ENCODE measurements around the gene FHOD3.

The FHOD3 gene

DNA sequence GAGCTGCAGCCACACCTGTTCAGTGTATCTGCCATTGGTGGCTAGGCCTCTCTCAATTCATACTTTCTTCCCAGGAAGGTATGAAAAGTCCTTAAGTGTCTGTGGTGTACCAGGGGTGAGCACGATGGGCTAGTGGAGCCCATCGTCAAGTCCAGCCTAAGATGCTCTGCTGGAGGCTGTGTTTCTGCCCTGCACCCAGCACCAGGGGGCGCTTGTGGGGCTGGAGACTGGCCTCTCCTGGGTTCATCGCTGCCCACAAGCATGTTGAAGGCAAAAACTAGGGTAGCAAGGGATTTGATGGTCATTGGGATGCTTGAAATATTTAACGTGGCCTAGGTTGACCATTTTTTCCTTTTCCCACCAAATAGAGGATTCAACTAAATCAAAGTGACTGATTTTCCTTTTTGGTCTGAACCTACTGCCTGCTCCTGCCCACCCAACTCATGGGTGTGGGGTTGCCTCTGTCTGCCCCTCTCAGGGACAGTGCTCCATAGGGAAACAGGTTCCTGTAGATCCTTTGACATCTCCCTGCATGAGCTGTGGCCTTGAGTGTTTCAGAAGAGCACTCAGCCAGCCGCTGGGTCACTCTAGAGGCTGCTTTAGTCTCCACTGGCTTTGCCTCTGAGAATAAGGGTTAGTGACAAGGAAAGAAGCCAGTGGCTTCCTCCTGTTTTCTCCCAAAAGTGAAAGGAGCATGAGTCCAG, 472.2 kb downstream of the FHOD3 start:
- H3K27ac ChIP-seq (ENCODE audit: low read depth, low read length) = no peak overlapping the region
- no peaks in the 10 kb centered on the region for H3K36me3 ChIP-seq (ENCODE audit: control insufficient read depth, insufficient read depth, low read length)
- no peaks in the 10 kb centered on the region for H3K27me3 ChIP-seq (ENCODE audit: control insufficient read depth, insufficient read depth, low read length)
- H3K9me3 ChIP-seq (ENCODE audit: control insufficient read depth, insufficient read depth, low read length) = no peaks in the 10 kb centered on the region
- H3K9ac ChIP-seq (ENCODE audit: low read depth, low read length) = no peak overlapping the region
- H3K4me3 ChIP-seq (ENCODE audit: low read depth, low read length) = no peak overlapping the region
- H3K4me1 ChIP-seq (ENCODE audit: control insufficient read depth, insufficient read depth, low read length) = no peaks in the 10 kb centered on the region

DNA sequence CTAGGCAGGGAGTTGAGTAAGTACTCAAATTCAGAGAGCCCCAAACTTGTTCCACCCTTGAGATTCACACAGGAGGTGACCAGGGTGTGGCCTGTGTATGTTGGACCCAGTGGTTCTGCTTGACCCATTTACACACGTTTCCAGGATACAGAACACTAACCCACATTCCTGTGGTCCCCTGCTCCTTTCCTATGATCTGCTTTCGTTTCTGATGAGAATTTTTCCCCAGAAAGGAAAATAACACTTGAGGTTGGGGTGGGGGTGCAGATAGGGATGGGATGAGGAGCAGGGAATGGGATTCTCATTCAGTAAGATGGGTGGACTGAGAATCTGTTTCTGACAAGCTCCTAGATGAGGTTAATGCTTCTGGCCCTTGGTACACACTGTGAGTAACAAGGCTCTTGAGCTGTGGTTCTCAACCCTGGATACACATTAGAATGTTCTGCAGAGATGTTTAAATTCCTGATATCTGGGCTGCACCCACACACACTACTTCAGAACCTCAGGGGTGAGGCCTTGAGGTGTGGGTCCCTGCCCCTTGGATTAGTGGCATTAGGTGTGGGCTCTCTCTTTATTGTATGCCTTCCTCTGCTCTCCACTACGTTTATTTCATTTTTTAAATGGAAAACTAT, 472.9 kb downstream of the FHOD3 start:
- H3K27me3 ChIP-seq (ENCODE audit: control insufficient read depth, insufficient read depth, low read length) = no peaks in the 10 kb centered on the region
- no peak overlapping the region for H3K27ac ChIP-seq (ENCODE audit: low read depth, low read length)
- H3K9me3 ChIP-seq (ENCODE audit: control insufficient read depth, insufficient read depth, low read length) = no peaks in the 10 kb centered on the region
- H3K4me1 ChIP-seq (ENCODE audit: control insufficient read depth, insufficient read depth, low read length) = no peaks in the 10 kb centered on the region
- no peaks in the 10 kb centered on the region for H3K36me3 ChIP-seq (ENCODE audit: control insufficient read depth, insufficient read depth, low read length)
- no peak overlapping the region for H3K9ac ChIP-seq (ENCODE audit: low read depth, low read length)
- no peak overlapping the region for H3K4me3 ChIP-seq (ENCODE audit: low read depth, low read length)

DNA sequence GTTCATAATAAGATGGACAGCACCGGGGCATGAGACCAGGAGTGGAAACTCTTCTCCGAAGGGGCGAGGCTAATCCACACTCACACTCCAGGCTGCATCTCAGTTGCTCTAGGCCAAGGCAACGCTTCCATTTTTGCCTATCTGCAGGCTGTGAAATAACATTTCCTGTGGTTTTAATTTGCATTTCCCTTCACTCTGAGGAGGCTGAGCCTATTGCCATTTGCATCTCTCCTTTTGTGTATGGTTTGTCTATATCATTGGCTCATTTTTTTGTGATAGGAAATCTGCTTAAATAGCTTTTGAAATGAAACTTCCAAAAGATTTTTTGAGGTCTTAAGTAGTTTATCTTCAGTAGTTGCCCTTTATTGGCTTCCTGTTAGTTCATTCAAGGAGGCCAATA, 473.7 kb downstream of the FHOD3 start:
- H3K27me3 ChIP-seq (ENCODE audit: control insufficient read depth, insufficient read depth, low read length) = no peaks in the 10 kb centered on the region
- no peak overlapping the region for H3K4me3 ChIP-seq (ENCODE audit: low read depth, low read length)
- H3K36me3 ChIP-seq (ENCODE audit: control insufficient read depth, insufficient read depth, low read length) = no peaks in the 10 kb centered on the region
- H3K4me1 ChIP-seq (ENCODE audit: control insufficient read depth, insufficient read depth, low read length) = no peaks in the 10 kb centered on the region
- no peaks in the 10 kb centered on the region for H3K9me3 ChIP-seq (ENCODE audit: control insufficient read depth, insufficient read depth, low read length)
- no peak overlapping the region for H3K27ac ChIP-seq (ENCODE audit: low read depth, low read length)
- H3K9ac ChIP-seq (ENCODE audit: low read depth, low read length) = no peak overlapping the region

DNA sequence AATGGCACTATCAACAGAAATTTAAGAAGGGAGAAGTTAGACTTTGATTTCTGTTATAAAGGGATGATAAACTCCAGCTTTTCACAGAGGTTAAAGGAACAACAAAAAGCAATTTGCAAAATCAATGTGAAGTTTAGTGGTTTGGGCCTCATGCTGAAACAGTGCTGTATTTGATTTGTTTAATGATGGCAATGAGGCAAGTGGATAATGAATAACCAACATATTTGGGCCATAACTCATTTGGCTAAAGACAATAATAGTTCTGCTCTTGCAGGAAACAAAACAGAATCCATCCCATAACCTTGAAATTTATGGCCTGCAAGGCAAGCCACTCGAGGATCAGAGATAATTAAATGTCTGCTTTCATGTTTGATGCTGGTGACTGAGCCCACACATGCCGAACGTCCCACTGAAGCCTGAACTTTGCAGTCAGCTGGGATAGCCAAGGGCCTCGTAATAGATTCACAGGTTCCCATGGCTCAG, 474.8 kb downstream of the FHOD3 start:
- H3K4me3 ChIP-seq (ENCODE audit: low read depth, low read length) = no peak overlapping the region
- H3K27ac ChIP-seq (ENCODE audit: low read depth, low read length) = no peak overlapping the region
- H3K36me3 ChIP-seq (ENCODE audit: control insufficient read depth, insufficient read depth, low read length) = no peaks in the 10 kb centered on the region
- no peaks in the 10 kb centered on the region for H3K27me3 ChIP-seq (ENCODE audit: control insufficient read depth, insufficient read depth, low read length)
- H3K9ac ChIP-seq (ENCODE audit: low read depth, low read length) = no peak overlapping the region
- no peaks in the 10 kb centered on the region for H3K4me1 ChIP-seq (ENCODE audit: control insufficient read depth, insufficient read depth, low read length)
- H3K9me3 ChIP-seq (ENCODE audit: control insufficient read depth, insufficient read depth, low read length) = no peaks in the 10 kb centered on the region

DNA sequence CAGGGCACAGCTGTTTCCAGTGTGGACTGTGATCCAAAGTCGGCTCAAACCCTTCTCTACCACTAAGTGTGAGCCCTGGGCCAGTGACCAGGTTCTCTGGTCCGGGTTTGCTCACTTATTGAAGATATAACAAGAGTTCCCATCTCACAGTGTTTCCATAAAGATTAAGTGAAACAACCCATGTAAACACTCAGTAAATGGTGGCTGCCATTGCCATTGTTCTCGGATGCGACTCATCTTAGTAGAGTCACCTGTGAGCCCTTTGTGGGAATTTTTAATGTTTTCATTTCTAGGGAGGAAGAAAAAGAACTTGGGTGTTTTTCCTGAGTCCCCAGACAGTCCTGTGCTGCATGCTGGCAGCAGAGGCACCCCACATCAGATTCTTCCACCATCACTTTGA, 477.9 kb downstream of the FHOD3 start:
- H3K36me3 ChIP-seq (ENCODE audit: control insufficient read depth, insufficient read depth, low read length) = peaks cover 7% of the 10 kb centered on the region; the same call in 1 of the 2 replicates
- no peak overlapping the region for H3K4me3 ChIP-seq (ENCODE audit: low read depth, low read length)
- H3K4me1 ChIP-seq (ENCODE audit: control insufficient read depth, insufficient read depth, low read length) = no peaks in the 10 kb centered on the region
- H3K9ac ChIP-seq (ENCODE audit: low read depth, low read length) = no peak overlapping the region
- H3K27me3 ChIP-seq (ENCODE audit: control insufficient read depth, insufficient read depth, low read length) = no peaks in the 10 kb centered on the region
- no peaks in the 10 kb centered on the region for H3K9me3 ChIP-seq (ENCODE audit: control insufficient read depth, insufficient read depth, low read length)
- no peak overlapping the region for H3K27ac ChIP-seq (ENCODE audit: low read depth, low read length)

DNA sequence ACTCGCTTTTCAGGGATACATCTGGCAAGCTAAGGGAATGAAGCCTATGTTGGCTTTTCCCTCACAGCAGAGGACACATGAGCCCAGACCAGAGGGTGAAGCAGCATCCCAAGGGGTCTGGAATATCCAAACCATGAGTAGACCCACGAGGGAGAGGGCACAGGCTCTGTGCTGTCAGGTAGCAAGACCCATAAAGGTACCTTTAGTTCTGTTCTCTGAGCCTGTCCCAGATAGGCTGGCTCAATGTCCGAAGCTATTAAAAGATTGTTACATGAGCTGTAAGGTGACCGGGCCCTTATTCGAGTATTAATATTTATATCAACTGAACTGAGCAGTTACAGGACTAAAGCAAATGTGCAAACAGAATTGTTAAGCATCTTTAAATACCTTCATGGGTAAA, 479.1 kb downstream of the FHOD3 start:
- H3K27me3 ChIP-seq (ENCODE audit: control insufficient read depth, insufficient read depth, low read length) = no peaks in the 10 kb centered on the region
- peaks cover 7% of the 10 kb centered on the region; the same call in 1 of the 2 replicates for H3K36me3 ChIP-seq (ENCODE audit: control insufficient read depth, insufficient read depth, low read length)
- H3K4me1 ChIP-seq (ENCODE audit: control insufficient read depth, insufficient read depth, low read length) = no peaks in the 10 kb centered on the region
- no peak overlapping the region for H3K4me3 ChIP-seq (ENCODE audit: low read depth, low read length)
- H3K9me3 ChIP-seq (ENCODE audit: control insufficient read depth, insufficient read depth, low read length) = no peaks in the 10 kb centered on the region
- no peak overlapping the region for H3K27ac ChIP-seq (ENCODE audit: low read depth, low read length)
- H3K9ac ChIP-seq (ENCODE audit: low read depth, low read length) = no peak overlapping the region

DNA sequence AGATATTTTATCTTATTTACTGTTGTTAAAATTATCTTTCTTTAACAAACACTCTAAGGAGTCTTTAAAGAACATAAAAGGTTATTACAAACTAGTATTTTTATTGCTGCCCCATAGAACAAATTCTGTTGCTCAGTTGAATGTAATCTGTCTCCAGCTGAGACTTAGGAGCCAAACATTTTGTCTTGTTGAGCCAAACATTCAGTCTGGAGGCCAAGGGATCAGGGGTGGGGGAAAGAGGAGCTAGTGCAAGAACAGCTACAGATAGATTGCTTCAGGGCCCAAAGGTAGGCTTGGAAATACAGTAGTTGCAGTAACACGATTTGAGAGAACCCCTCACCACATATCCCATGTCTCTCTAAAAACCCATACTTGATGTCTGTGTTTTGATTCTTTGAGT, 480.1 kb downstream of the FHOD3 start:
- no peaks in the 10 kb centered on the region for H3K4me1 ChIP-seq (ENCODE audit: control insufficient read depth, insufficient read depth, low read length)
- H3K36me3 ChIP-seq (ENCODE audit: control insufficient read depth, insufficient read depth, low read length) = peaks cover 7% of the 10 kb centered on the region; the same call in 1 of the 2 replicates
- H3K9me3 ChIP-seq (ENCODE audit: control insufficient read depth, insufficient read depth, low read length) = no peaks in the 10 kb centered on the region
- no peak overlapping the region for H3K27ac ChIP-seq (ENCODE audit: low read depth, low read length)
- no peak overlapping the region for H3K4me3 ChIP-seq (ENCODE audit: low read depth, low read length)
- no peak overlapping the region for H3K9ac ChIP-seq (ENCODE audit: low read depth, low read length)
- H3K27me3 ChIP-seq (ENCODE audit: control insufficient read depth, insufficient read depth, low read length) = no peaks in the 10 kb centered on the region

DNA sequence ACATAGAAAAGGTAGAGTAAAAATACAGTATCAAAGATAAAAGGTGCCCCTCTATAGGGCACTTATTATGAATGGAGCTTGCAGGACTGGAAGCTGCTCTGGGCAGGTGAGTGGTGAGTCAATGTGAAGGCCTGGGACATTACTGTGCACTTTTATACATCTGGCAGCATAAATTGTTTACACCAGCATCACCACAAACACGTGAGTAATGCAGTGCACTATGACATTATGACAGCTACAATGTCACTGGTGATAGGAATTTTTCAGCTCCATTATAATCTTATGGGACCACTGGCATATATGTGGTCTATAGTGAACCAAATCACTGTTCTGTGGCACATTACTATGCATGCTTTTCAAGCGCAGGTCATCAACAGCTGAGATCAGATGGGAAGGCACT, 483.2 kb downstream of the FHOD3 start:
- Histone ChIP-seq H3K27ac (ENCODE audit: low read depth, low read length) (no peak overlapping the region), H3K27me3 (ENCODE audit: control insufficient read depth, insufficient read depth, low read length) (no peaks in the 10 kb centered on the region), H3K9ac (ENCODE audit: low read depth, low read length) (no peak overlapping the region), H3K36me3 (ENCODE audit: control insufficient read depth, insufficient read depth, low read length) (peaks cover 7% of the 10 kb centered on the region; the same call in 1 of the 2 replicates), H3K4me3 (ENCODE audit: low read depth, low read length) (no peak overlapping the region), H3K9me3 (ENCODE audit: control insufficient read depth, insufficient read depth, low read length) (no peaks in the 10 kb centered on the region), H3K4me1 (ENCODE audit: control insufficient read depth, insufficient read depth, low read length) (no peaks in the 10 kb centered on the region)

DNA sequence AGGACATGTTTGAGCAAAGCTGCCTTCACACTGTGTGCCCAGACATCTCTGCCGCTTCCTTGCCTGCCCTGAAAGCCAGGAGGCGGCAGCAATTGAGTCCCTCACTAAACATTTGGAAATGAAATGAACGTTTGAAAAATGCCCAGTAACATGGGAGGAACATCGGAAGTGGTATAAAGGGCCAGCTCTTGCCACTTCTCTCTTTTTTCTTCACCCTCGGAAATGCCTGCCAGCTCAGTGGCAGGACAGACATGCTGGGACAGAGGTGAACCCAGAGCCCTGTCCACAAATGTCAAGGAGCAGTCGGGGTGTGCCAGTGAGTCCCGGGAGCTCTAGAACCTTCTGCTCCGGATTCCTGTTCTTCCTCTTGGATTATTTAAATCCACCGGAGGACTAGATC, 485.2 kb downstream of the FHOD3 start:
- Histone ChIP-seq H3K36me3 (ENCODE audit: control insufficient read depth, insufficient read depth, low read length) (peaks cover 7% of the 10 kb centered on the region; the same call in 1 of the 2 replicates), H3K27me3 (ENCODE audit: control insufficient read depth, insufficient read depth, low read length) (no peaks in the 10 kb centered on the region), H3K4me3 (ENCODE audit: low read depth, low read length) (no peak overlapping the region), H3K4me1 (ENCODE audit: control insufficient read depth, insufficient read depth, low read length) (no peaks in the 10 kb centered on the region; the same call in 1 of the 2 replicates), H3K27ac (ENCODE audit: low read depth, low read length) (no peak overlapping the region), H3K9me3 (ENCODE audit: control insufficient read depth, insufficient read depth, low read length) (no peaks in the 10 kb centered on the region), H3K9ac (ENCODE audit: low read depth, low read length) (no peak overlapping the region)

DNA sequence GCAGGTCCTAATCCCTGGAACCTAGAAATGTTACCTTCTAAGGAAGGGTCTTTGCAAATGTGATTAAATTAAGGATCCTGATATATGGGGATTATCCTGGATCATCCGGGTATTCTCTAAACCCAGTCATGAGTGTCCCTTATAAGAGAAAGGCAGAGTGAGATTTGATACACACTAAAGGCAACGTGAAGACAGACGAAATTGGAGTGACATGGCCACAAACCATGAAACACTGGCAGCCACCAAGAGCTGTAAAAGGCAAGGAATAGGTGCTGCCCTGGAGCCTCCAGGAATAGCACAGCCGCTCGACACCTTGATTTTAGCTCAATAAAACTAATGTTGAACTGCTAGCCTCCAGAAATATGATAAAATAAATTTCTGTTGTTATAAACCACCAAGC, 486.3 kb downstream of the FHOD3 start:
- Histone ChIP-seq H3K9ac (ENCODE audit: low read depth, low read length) (no peak overlapping the region), H3K4me3 (ENCODE audit: low read depth, low read length) (no peak overlapping the region), H3K36me3 (ENCODE audit: control insufficient read depth, insufficient read depth, low read length) (peaks cover 7% of the 10 kb centered on the region; the same call in 1 of the 2 replicates), H3K27me3 (ENCODE audit: control insufficient read depth, insufficient read depth, low read length) (no peaks in the 10 kb centered on the region), H3K27ac (ENCODE audit: low read depth, low read length) (no peak overlapping the region), H3K9me3 (ENCODE audit: control insufficient read depth, insufficient read depth, low read length) (no peaks in the 10 kb centered on the region), H3K4me1 (ENCODE audit: control insufficient read depth, insufficient read depth, low read length) (no peaks in the 10 kb centered on the region; the same call in 1 of the 2 replicates)

DNA sequence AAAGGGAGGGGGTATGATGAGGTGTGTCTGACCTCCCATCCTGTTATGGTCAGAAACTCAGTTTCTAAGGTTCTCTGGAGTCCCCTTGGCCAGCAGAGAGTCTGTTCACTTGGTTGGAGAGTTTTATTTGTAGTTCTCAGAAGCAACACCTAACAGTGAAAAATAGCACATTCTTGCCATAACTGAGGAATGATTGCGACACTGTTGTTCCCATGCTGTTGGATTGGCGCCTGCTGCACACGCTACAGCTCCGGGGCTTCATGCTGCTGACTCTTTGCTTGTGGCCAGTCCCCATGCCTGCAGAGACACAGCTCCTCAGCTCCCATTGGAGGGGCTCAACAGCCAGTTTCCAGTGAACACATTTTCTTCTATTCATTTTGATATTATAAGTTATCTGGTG, 489.2 kb downstream of the FHOD3 start:
- Histone ChIP-seq H3K27me3 (ENCODE audit: control insufficient read depth, insufficient read depth, low read length) (no peaks in the 10 kb centered on the region), H3K27ac (ENCODE audit: low read depth, low read length) (no peak overlapping the region), H3K4me1 (ENCODE audit: control insufficient read depth, insufficient read depth, low read length) (no peaks in the 10 kb centered on the region; the same call in 1 of the 2 replicates), H3K9ac (ENCODE audit: low read depth, low read length) (no peak overlapping the region), H3K9me3 (ENCODE audit: control insufficient read depth, insufficient read depth, low read length) (no peaks in the 10 kb centered on the region), H3K36me3 (ENCODE audit: control insufficient read depth, insufficient read depth, low read length) (0 out of 2 replicates have a peak, but pooled peaks cover 5% of the 10 kb centered on the region), H3K4me3 (ENCODE audit: low read depth, low read length) (no peak overlapping the region)
